ENCODE data around the gene MRPL51.

Gene MRPL51

GRCh38 chr12:6462234-6462995 lies 30.6 kb downstream of the MRPL51 start:
- no peak overlapping the region for H3K9ac ChIP-seq
- H3K4me2 ChIP-seq (ENCODE audit: low read length) = no peak overlapping the region
- H3K27me3 ChIP-seq (ENCODE audit: control insufficient read depth, insufficient read depth, low read length) = no peaks in the 10 kb centered on the region
- no peaks in the 10 kb centered on the region for H3K9me3 ChIP-seq (ENCODE audit: control insufficient read depth, low read length)
- no peaks in the 10 kb centered on the region for H3K79me2 ChIP-seq
- no peak overlapping the region for H2AFZ ChIP-seq
- H3K4me1 ChIP-seq = no peaks in the 10 kb centered on the region
- TF ChIP-seq, protein P1, sequence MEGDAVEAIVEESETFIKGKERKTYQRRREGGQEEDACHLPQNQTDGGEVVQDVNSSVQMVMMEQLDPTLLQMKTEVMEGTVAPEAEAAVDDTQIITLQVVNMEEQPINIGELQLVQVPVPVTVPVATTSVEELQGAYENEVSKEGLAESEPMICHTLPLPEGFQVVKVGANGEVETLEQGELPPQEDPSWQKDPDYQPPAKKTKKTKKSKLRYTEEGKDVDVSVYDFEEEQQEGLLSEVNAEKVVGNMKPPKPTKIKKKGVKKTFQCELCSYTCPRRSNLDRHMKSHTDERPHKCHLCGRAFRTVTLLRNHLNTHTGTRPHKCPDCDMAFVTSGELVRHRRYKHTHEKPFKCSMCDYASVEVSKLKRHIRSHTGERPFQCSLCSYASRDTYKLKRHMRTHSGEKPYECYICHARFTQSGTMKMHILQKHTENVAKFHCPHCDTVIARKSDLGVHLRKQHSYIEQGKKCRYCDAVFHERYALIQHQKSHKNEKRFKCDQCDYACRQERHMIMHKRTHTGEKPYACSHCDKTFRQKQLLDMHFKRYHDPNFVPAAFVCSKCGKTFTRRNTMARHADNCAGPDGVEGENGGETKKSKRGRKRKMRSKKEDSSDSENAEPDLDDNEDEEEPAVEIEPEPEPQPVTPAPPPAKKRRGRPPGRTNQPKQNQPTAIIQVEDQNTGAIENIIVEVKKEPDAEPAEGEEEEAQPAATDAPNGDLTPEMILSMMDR (IDR thresholded peaks at IDR 0.05) = no peak
- H3K4me3 ChIP-seq (ENCODE audit: low read depth, low read length) = no peak overlapping the region
- no peak overlapping the region for H3K27ac ChIP-seq
- no peaks in the 10 kb centered on the region for H3K36me3 ChIP-seq (ENCODE audit: control insufficient read depth, insufficient read depth, low read length)

DNA sequence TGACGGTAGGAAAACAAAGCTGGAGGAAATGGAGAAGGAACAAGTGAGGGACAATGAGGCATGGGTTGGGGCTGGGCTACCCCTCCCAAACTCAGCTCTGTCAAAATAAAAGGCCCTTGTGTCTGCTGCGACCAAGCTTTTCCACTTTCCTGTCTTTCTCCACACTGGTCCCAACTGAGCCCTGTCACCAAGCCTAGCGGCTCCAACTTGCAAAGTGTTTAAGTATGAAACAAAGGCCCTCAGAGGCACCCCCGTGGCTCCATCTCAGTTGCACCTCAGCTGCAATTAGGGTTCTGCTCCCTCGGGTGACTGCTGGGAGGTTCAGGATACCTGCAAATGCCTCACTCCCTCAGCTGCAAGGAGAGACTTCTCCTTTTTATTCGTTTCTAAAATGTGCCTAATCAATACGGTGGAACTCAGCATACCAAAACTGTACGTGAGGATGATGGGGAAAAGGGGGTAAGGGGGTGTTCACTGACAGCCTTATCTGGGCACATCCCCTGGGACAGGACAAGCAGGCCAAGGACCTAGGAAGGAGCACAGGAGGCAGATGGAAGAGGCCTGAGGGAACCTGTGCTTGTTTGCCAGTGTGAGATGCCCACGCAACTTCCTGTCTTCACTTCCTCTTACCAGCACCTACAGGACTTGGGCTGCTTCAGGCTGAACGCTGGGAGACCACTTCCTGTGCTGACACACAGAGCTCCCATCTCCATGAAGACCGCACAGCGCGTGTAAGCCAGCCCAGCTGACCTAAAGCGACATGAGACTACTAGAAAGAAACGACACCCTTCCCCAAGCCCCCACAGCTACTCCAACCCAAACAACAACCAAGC lies 31.4 kb downstream of the MRPL51 start:
- H3K27ac ChIP-seq = no peak overlapping the region
- H3K36me3 ChIP-seq (ENCODE audit: control insufficient read depth, insufficient read depth, low read length) = no peaks in the 10 kb centered on the region
- H3K4me3 ChIP-seq (ENCODE audit: low read depth, low read length) = no peak overlapping the region
- H3K4me2 ChIP-seq (ENCODE audit: low read length) = no peak overlapping the region
- no peak overlapping the region for H3K9ac ChIP-seq
- H3K4me1 ChIP-seq = no peaks in the 10 kb centered on the region
- no peak overlapping the region for H2AFZ ChIP-seq
- TF ChIP-seq, protein P1 (IDR thresholded peaks at IDR 0.05) = no peak
- no peaks in the 10 kb centered on the region for H3K27me3 ChIP-seq (ENCODE audit: control insufficient read depth, insufficient read depth, low read length)
- no peaks in the 10 kb centered on the region for H3K9me3 ChIP-seq (ENCODE audit: control insufficient read depth, low read length)
- peaks cover 2% of the 10 kb centered on the region for H3K79me2 ChIP-seq

- Histone ChIP-seq H3K4me2 (ENCODE audit: low read length) (no peak overlapping the region), H3K27ac (no peak overlapping the region), H3K9ac (no peak overlapping the region), H3K36me3 (ENCODE audit: control insufficient read depth, insufficient read depth, low read length) (no peaks in the 10 kb centered on the region), H3K4me3 (ENCODE audit: low read depth, low read length) (no peak overlapping the region), H3K79me2 (peaks cover 2% of the 10 kb centered on the region), H3K27me3 (ENCODE audit: control insufficient read depth, insufficient read depth, low read length) (no peaks in the 10 kb centered on the region), H3K9me3 (ENCODE audit: control insufficient read depth, low read length) (no peaks in the 10 kb centered on the region), H3K4me1 (no peaks in the 10 kb centered on the region), H2AFZ (no peak overlapping the region)
- TF ChIP-seq, protein P1 (IDR thresholded peaks at IDR 0.05) = no peak
Measured at GRCh38 chr12:6460751-6461371, 32.2 kb downstream of the MRPL51 start.

- TF ChIP-seq, protein P1 (IDR thresholded peaks at IDR 0.05) = no peak
- Histone ChIP-seq H3K9me3 (ENCODE audit: control insufficient read depth, low read length) (no peaks in the 10 kb centered on the region), H3K4me3 (ENCODE audit: low read depth, low read length) (no peak overlapping the region), H3K4me1 (no peaks in the 10 kb centered on the region), H3K79me2 (peaks cover 2% of the 10 kb centered on the region), H3K4me2 (ENCODE audit: low read length) (no peak overlapping the region), H3K27me3 (ENCODE audit: control insufficient read depth, insufficient read depth, low read length) (no peaks in the 10 kb centered on the region), H2AFZ (no peak overlapping the region), H3K9ac (no peak overlapping the region), H3K36me3 (ENCODE audit: control insufficient read depth, insufficient read depth, low read length) (no peaks in the 10 kb centered on the region), H3K27ac (no peak overlapping the region)
Measured at GRCh38 chr12:6459004-6459337, 34.1 kb downstream of the MRPL51 start.

Measured in parathyroid adenoma (tissue), 2 donors.